ENCODE data around the gene ERCC5. TPM values are rescaled to one million over a fixed set of nuclear protein-coding genes. Genes with fewer than 3 reads are reported as not detected.

Gene ERCC5
- total RNA-seq, 4 donors from 2014 or later: 51.5 to 73.0 (median 55.1) TPM

DNA sequence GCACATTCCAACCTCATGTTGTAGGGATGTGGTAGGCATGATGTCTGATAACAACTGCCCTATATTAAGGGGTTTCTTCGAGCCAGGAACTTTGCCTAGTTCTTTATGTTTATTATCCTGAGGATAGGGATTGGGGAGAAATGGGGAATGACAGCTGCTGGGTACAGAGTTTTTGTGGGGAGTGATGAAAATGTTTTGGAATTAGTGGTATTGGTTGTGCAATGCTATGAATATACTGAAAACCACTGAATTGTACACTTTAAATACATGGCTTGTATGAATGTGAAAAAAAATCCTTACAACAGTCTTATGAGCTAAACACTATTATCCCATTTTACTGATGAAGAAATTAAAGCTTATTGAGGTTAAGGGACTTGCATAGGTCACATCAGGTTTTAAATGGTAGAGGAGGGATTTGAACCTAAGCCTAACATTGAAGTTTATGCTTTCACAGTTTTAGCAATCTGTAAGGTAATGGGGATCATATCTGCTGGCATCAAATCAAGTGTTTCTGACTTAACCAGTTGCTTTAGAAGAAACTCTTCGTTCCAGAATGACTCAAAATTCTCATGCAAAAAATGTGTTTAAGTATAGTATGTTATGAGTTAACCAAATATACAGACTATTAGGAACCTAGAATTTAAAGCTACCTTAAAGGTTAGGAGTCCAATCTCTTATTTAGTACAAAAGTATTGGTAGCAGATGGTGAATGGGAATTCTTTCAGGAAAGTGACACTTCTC, 61.4 kb downstream of the ERCC5 start:
- intact Hi-C loops (cut with DNase I; ENCODE audit: low total_unique reads): no loop called here
- WGBS, 2 donors: 30 to 33% methylated on average over 2 of the region's 2 CpGs
- TF ChIP-seq, protein P1, sequence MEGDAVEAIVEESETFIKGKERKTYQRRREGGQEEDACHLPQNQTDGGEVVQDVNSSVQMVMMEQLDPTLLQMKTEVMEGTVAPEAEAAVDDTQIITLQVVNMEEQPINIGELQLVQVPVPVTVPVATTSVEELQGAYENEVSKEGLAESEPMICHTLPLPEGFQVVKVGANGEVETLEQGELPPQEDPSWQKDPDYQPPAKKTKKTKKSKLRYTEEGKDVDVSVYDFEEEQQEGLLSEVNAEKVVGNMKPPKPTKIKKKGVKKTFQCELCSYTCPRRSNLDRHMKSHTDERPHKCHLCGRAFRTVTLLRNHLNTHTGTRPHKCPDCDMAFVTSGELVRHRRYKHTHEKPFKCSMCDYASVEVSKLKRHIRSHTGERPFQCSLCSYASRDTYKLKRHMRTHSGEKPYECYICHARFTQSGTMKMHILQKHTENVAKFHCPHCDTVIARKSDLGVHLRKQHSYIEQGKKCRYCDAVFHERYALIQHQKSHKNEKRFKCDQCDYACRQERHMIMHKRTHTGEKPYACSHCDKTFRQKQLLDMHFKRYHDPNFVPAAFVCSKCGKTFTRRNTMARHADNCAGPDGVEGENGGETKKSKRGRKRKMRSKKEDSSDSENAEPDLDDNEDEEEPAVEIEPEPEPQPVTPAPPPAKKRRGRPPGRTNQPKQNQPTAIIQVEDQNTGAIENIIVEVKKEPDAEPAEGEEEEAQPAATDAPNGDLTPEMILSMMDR (IDR thresholded peaks at IDR 0.05): no peak
- no peak for TF ChIP-seq POLR2A (IDR thresholded peaks at IDR 0.05)
- DNase-seq (ENCODE audit: low spot score in 2 of 2): no peak
- H3K4me3 ChIP-seq (ENCODE audit: low read depth, poor library complexity, severe bottlenecking): no peak overlapping the region

DNA sequence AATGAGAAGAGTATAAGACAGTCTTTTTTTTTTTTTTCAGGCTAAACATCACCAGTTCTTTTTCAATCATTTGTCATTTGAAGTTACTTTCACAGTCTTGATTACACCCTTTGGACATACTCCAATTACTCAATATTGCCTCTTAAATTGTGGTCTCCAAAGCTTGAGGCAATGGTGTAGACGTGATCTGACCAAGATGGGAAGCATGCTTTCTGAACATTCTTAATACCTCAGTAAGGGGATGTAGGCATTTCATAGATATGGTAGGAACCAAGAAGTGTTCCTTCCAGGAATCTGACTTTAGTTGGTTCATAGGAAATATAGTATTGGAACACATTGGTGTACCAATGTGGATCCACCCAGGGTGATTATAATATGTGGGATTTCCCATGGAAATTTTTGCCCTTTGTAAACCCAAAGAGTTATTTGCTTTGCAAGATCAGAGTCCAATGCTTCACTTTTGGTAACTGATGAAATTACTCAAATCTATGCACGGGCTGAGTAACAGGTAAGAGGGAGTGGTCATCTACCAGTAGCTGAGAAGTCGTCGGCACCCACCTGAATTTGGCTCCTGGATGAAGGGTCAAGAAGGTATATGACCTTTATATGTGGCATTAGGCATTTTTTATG, 62.2 kb downstream of the ERCC5 start:
- no peak for TF ChIP-seq POLR2A (IDR thresholded peaks at IDR 0.05)
- TF ChIP-seq, protein P1 (IDR thresholded peaks at IDR 0.05): no peak
- no peak overlapping the region for H3K4me3 ChIP-seq (ENCODE audit: low read depth, poor library complexity, severe bottlenecking)
- WGBS, 2 donors: 79 to 82% methylated on average over 4 of the region's 4 CpGs
- no peak for DNase-seq (ENCODE audit: low spot score in 2 of 2)
- intact Hi-C loops (cut with DNase I; ENCODE audit: low total_unique reads): no loop called here

DNA sequence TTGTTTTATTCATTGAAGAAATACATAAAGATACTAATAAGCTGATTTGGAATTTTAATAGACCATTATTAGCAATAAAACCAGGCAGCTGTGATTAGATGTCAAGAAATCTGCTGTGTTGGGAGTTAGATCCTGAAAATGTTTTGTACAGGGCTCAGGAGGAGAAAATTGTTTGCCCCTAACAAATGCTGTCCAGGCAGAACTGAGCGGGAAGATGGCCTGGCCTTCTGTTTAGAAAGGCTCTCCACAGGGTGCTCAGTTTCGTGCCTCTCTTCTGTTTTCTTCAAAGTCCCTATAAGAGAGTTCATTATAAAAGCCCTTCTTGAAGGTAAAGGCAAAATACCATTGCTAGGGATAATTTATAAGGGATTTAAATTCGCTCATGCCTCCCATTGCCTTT, 64.1 kb downstream of the ERCC5 start:
- 87 to 94% methylated on average over 3 of the region's 3 CpGs for WGBS, 2 donors
- intact Hi-C loops (cut with DNase I; ENCODE audit: low total_unique reads): loop anchor here (10.0 kb wide), 1 partner anchor 235 kb away; no protein-coding TSS in a partner anchor
- DNase-seq (ENCODE audit: low spot score in 2 of 2): no peak
- H3K4me3 ChIP-seq (ENCODE audit: low read depth, poor library complexity, severe bottlenecking): no peak overlapping the region
- no peak for TF ChIP-seq POLR2A (IDR thresholded peaks at IDR 0.05)

DNA sequence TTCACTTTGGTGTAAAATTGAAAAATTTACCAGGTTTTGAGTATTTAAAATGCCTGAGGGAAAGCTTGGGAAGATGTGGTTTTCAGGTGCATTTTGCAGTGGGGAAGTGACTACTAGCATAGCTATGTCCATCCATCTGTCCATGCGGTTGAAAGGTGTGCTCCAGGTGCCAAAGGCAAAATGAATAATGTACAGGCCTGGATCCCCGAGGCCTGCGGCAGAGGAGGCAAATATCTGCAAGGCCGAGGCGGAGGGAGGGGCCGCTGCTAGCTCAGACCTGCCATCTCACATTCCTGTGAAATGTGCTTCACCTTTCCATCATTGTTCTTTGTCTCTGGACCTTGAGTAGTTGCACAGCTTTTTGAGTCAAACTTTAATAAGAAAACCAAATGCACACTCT, 65.5 kb downstream of the ERCC5 start:
- WGBS, 2 donors: 47 to 59% methylated on average over 6 of the region's 6 CpGs
- TF ChIP-seq POLR2A (IDR thresholded peaks at IDR 0.05): no peak
- TF ChIP-seq, protein P1 (IDR thresholded peaks at IDR 0.05): no peak
- no peak overlapping the region for H3K4me3 ChIP-seq (ENCODE audit: low read depth, poor library complexity, severe bottlenecking)
- intact Hi-C loops (cut with DNase I; ENCODE audit: low total_unique reads): loop anchor here (10.0 kb wide), 1 partner anchor 233 kb away; no protein-coding TSS in a partner anchor
- no peak for DNase-seq (ENCODE audit: low spot score in 2 of 2)

DNA sequence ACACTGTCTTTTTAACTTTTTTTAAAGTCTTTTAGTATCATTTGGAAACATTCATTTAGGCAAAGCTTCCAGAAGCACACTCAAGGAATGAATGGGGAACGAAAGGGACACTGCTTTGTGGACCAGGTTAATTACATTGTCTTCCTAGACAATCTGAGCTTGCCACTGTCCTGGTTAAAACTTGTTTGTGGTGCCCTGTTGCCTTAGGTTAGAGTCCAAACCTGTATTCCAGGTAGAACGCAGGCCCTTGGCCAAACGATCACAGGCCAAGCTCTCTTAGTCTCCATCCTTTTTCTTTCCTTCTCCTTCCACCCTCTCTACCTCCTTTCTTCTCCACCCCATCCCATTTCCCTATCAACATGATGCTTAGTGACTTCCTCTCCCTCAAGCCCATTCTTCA, 66.8 kb downstream of the ERCC5 start:
- intact Hi-C loops (cut with DNase I; ENCODE audit: low total_unique reads): loop anchor here (10.0 kb wide), 1 partner anchor 232 kb away; no protein-coding TSS in a partner anchor

DNA sequence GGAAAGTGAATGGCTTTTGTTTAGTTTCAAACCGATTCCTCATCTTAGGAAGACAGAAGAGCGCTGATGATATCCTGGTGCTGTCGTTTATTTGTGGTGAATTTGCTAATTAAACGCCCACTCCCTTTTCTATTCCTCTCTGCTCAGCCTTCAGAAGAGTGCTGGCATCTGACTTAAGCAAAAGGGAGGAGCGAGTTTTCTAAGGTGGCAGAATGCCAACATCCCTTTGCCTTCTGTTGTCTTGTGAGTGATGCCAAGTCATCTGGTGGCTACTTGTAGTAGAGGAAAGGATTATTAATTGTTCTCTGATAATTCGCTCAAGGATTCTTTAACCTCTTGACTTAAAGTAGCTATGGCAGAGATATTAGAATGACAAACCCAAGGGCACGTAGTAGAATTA, 68.1 kb downstream of the ERCC5 start:
- peak in 1 of 2 donors; percentile 49 for DNase-seq (ENCODE audit: low spot score in 2 of 2)
- no peak overlapping the region for H3K4me3 ChIP-seq (ENCODE audit: low read depth, poor library complexity, severe bottlenecking)
- intact Hi-C loops (cut with DNase I; ENCODE audit: low total_unique reads): loop anchor here (10.0 kb wide), 1 partner anchor 231 kb away; no protein-coding TSS in a partner anchor
- TF ChIP-seq POLR2A (IDR thresholded peaks at IDR 0.05): no peak
- TF ChIP-seq, protein P1 (IDR thresholded peaks at IDR 0.05): no peak
- WGBS, 2 donors: 10 to 23% methylated on average over 7 of the region's 7 CpGs

More for the DNA sequence above, 66.8 kb downstream of the ERCC5 start:
- H3K4me3 ChIP-seq (ENCODE audit: low read depth, poor library complexity, severe bottlenecking): no peak overlapping the region
- 71 to 77% methylated on average over 3 of the region's 3 CpGs for WGBS, 2 donors
- no peak for DNase-seq (ENCODE audit: low spot score in 2 of 2)
- TF ChIP-seq POLR2A (IDR thresholded peaks at IDR 0.05): no peak
- TF ChIP-seq, protein P1 (IDR thresholded peaks at IDR 0.05): no peak
